GM12875 (cell line): ENCODE data around the gene RACK1.
A peak's percentile ranks its signal among the peaks of the same experiment; 100 is the strongest.
"Not testable (repeated sequence)": the region's sequence is repeated elsewhere in the genome, so short reads cannot be mapped to it uniquely, and the experiment has no call there.

Source experiments
- H3K4me3 ChIP-seq: one replicate; pipeline ENCODE4 v1.5.1; 2011; ENCODE audit warnings: low read depth, low read length, control low read depth
- CTCF ChIP-seq: IDR thresholded peaks from 2 replicates; pipeline ENCODE4 v1.5.1; 2011; ENCODE audit warnings: low read depth, mild to moderate bottlenecking, control low read depth, inconsistent platforms, low read length, moderate library complexity, borderline replicate concordance; ENCODE audit not compliant: insufficient read depth

Gene RACK1

GRCh38 chr5:181243564-181244343 is at the start of gene RACK1:
TSS of gene RACK1 (minus strand) at chr5:181243906. CDS start at chr5:181243800, 106 bp downstream.
- no peak for TF ChIP-seq CTCF
- peak within 1 kb of the TSS; percentile 95 for H3K4me3 ChIP-seq

- not testable (repeated sequence) for H3K4me3 ChIP-seq
Measured at GRCh38 chr5:181287331-181287730, 43.6 kb upstream of the RACK1 start.

DNA sequence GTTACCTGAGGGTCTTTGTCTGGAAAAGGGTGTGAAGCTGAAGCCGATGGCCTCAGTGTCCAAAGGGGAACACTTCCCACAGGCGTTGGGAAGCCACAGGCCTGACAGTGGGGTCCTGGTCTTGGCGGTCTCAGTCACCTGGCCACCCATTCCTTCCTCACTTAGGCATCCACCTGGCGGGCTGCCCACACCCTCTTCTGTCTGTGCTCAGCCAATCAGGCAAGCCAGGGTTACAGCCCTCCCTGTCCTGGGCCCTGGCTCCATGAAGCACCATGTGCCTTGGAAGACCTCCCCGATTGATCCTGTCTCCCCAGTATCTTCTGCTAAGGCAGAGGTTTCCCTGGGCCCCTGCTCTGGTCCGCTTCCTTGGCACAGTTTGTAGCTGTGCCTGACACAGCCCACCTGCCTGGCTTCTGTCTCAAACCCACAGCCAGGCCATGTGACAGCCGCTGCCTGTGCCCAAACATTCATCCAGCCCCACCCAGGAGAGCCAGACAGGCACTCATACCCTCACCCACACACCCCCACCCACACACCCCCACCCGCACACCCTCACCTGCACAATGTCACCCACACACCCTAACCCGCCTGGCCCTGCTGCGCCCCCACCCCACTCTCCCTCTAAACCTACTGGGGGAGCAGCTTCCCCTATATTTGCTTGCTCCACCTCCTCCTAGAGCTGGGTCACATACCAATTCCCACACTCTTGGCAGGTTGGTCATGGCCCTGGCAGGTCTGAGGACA is 42.4 kb upstream of the RACK1 start:
- H3K4me3 ChIP-seq: not testable (repeated sequence)

DNA sequence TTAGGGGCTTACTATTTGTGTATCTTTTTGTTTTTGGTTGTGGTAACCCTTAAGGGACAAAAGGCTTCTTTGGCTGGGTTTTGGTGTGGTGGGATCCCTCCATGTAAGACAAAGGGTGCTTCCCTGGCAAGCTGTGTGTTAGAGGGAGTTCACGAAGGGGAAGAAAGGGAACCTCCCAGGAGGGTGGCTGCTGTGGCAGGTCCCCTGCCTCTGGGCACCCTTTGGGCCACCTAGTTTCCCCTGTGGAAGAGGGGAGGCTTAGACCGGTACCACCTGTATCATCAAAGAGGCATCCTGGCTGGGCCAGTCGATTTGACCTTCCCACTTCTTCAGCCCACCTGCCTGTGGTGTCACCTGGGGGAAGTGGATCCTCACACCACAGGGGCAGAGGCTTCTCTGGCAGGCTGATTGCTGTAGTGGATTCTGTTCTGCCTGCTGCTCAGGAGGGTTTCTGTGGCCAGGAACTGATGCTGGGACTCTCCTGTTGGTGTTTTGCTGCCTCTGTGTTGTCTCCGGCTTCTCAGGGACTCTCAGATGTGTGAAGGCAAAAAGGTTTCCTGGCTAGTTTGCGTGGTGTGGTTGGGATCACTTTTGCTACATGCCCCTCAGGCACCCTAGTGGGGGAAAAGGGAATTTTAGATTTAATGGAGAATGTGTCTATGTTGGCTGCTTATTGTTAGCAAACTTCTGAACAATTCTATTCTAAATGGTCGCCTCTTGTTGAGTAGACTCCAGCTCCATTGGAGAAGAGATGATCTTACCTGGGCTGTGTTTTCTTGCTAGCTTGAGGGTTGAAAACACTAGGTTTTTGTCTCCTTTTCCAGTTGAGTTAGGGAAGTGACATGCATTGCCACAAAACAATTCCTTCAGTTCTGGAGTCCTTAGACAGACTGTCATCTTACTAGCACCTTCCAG is 40.4 kb upstream of the RACK1 start:
- not testable (repeated sequence) for H3K4me3 ChIP-seq

DNA sequence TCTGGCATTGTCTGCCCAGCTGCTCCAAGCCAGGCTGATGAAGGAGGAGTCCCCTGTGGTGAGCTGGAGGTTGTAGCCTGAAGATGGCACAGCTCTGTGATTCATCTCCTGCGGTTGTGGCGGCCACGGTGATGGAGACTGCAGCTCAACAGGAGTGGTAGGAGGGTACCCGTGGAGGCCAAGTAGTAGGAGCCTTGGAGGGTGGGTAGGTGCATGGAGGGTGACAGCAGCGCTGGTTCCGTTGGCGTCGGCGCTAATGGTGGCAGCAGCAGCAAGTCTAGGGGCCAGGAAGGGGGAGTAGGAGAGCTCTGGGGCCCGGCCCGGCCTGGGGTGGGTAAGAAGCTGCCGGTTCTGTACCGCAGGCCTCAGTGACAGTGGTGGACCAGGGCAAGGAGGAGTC is 39.6 kb upstream of the RACK1 start:
- H3K4me3 ChIP-seq: no peak overlapping the region

DNA sequence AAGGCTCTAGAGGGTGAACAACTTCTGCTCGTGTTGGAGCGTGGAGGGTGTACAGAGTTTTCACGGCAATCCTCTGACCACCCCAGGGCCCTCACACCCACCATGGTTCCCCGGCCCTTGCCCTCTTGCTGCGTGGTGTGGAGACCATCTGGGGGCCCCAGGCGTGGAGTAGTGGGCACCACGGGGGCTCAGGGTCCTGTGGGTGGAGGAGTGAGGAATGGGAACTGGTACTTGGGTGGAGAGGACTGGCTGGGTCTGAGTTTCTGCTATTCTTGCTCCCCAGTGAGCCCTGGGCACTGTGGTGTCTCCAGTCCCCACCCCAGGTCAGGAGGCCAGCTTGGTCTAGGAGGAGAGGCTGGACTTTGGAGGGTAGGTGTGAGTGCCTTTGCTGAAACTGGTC is 39.2 kb upstream of the RACK1 start:
- no peak for TF ChIP-seq CTCF
- no peak overlapping the region for H3K4me3 ChIP-seq

More for the DNA sequence above, 39.6 kb upstream of the RACK1 start:
- TF ChIP-seq CTCF: no peak

DNA sequence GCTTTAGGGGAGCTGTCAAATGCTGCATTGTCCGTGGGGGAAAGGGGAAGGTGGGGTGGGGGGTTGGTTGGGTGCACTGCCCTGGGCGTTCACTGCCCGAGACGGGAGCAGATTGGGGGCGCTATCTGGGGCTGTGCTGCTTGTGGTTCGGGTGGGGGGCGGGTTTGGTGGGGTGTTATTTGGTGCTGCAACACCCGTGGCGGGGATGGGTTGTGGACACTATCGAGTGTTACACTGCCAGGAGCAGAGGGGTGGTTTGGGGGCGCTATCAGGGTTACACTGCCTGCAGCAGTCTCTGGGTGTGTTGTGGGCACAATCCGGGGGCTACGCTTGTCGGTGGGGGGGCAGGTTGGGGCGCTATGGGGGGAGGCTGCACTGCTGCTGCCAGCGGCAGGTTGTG is 38.7 kb upstream of the RACK1 start:
- not testable (repeated sequence) for H3K4me3 ChIP-seq

- H3K4me3 ChIP-seq: no peak overlapping the region
- TF ChIP-seq CTCF: no peak
Measured at GRCh38 chr5:181281984-181282316, 38.2 kb upstream of the RACK1 start.
